GM21619 (cell line): ENCODE data around the gene CD300A.

Source experiments
- ATAC-seq: cut with Tn5 transposase; IDR thresholded peaks from one replicate; pipeline ENCODE4 v1.9.1; 2021; ENCODE audit not compliant: unreplicated experiment

Gene CD300A

GRCh38 chr17:74454197-74455024, 12.0 kb upstream of the CD300A start:
- peak; percentile 21 for ATAC-seq

DNA sequence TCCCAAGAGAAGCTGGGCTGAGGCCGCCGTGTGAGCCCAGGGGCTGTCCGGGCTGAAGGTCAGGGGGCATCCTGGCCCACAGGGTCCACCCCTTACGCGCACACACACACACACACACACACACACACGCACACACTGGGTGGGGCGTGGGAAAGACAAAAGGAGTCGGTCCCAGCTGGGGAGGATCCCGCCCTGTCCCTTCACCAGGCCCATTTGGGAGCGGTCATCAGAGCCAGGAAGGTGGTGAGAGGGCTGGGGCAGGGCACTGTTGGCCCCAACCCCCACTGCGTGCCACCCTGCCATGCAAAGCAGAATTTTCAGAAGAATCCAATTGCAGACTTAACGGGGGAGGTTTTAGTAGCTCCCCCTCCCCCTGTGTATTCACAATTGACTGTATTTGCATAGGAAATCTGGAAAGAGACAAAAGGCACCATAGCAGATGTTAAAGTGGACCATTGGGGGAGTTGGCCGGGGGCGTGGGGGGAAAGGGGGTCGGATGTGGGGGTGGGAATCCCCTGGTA, 11.3 kb upstream of the CD300A start:
- no peak for ATAC-seq

GRCh38 chr17:74455821-74456220, 10.6 kb upstream of the CD300A start:
- no peak for ATAC-seq

DNA sequence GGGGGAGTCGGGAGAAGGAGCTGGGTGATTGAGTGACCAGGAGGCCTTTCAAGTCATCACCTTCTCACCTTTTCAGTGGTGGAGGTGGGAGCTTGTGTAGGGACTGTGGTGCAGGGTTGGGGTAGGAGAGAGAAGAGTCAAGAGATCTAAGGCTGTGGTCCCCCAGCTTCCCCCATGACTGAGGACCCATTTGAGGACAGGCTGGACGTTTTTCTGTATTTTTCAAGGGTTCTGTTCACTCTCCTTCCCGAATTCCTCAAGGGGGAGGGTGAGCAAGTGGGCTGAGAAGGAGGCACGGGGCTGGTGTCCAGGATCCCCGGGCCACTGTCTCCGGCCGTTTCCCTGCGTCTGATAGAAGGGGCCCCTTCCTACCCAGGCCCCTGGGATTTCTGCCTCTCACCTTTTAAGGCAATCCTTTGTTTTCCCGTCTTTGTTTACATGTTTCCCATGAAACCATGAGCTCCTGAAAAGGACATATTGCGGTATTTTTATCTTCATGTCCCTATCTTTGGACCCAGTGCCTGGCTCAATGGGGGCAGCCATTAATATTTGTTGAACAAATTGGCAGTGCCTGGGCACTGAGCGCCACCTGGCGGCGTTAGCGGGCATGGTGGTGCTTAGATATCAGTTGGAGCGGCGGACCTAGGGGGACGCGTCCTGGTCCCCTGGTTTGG, 9.2 kb upstream of the CD300A start:
- ATAC-seq: no peak

DNA sequence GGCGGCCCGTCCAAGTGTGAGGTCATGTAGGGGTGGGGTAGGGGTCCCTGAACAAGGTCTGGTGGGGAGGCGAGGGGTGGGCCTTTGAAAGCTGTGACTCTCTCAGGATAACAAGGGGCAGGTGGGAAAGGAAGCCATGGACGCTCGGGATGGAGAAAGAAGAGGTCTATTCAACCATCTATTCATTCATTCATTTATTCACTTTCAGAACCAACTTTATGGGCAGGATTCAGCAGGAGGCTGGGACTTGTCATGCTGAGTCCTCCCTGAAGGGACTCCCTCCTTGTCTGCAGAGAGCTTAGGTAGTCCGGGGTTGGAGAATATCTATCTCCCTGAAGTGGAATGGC, 8.6 kb upstream of the CD300A start:
- ATAC-seq: no peak

GRCh38 chr17:74458835-74459234, 7.6 kb upstream of the CD300A start:
- ATAC-seq: no peak

- ATAC-seq: no peak
Measured at GRCh38 chr17:74459622-74460021, 6.8 kb upstream of the CD300A start.

GRCh38 chr17:74460241-74460640, 6.2 kb upstream of the CD300A start:
- no peak for ATAC-seq

DNA sequence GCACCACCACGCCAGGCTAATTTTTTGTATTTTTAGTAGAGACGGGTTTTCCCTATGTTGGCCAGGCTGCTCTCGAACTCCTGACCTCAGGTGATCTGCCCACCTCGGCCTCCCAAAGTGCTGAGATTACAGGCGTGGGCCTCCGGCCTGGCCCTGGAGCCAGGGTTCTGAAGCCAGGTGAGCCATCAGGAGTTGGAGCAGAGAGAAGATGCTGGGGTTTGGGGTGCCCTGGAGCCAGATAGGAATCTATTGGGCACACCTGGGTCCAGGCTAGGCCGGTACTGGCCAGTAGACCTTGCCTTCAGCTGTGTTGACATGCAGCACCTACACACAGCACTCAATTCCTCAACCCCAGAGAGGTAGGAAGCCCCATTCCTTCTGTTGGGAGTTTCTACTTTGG, 5.4 kb upstream of the CD300A start:
- no peak for ATAC-seq

- no peak for ATAC-seq
Measured at GRCh38 chr17:74461611-74462010, 4.8 kb upstream of the CD300A start.

- ATAC-seq: no peak
Measured at GRCh38 chr17:74464730-74465377, 1.6 kb upstream of the CD300A start.

DNA sequence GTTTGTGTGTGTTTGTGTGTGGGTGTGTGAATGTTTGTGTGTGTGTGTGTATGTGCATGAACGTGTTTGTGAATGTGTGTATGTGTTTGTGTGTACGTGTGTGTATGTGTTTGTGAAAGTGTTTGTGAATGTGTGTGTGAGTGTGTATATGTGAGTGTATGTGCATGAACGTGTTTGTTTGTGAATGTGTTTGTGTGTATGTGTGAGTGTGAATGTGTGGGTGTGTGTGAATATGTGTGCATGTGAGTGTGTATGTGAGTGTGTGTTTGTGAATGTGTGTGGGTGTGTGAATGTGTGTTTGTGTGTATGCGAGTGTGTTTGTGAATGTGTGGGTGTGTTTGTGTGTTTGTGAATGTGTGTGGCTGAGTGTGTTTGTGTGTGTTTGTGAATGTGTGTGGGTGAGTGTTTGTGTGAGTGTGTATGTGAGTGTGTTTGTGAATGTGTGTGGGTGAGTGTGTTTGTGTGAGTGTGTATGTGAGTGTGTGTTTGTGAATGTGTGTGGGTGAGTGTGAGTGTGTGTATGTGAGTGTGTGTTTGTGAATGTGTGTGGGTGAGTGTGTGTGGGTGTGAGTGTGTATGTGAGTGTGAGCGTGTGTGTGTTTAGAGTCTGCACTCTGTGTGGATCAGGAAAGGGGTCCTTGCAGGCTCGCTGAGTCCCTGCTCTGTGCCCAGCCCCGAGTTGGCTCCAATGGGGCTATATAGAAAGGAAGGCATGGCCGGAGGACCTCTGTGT, 890 bp upstream of the CD300A start:
- no peak for ATAC-seq

- ATAC-seq: no peak
Measured at GRCh38 chr17:74466828-74467184, 372 bp downstream of the CD300A start.

DNA sequence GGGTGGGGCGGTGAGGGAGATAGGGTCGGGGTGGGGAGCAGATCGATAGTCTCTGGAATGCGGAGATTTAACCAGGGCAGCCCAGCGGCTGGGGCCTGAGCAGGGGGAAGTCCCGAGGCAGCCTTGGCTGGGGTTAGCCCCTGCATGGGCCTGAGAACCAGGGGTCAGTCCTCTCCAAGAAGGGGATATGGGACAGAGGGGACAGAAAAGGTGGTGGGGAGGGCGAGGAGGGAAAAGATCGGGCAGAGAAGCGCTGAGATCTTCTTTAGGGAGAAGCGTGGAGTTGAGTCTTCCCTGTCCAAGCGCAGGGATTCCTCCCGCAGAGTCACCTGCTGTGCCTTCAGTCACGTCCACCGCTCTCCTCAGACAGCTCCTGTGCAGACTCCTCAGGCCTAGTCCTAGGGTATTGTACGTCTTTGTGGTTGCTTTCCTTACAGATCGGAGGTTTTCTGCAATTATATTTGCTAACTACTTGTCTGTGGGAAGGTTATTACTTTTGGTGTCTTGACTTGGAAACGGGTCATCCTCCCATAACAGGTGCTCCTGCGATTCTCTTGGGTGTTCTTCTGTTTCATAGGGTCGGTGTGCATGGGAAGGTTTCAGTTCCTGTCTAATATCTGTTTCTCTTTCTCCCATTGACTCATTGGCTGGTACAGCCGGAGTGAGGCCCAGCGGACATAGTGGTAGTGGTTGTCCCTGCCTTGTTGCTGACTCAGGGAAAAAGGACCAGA, 952 bp downstream of the CD300A start:
- ATAC-seq: peak; percentile 54

GRCh38 chr17:74471341-74471740, 4.9 kb downstream of the CD300A start:
- ATAC-seq: no peak

DNA sequence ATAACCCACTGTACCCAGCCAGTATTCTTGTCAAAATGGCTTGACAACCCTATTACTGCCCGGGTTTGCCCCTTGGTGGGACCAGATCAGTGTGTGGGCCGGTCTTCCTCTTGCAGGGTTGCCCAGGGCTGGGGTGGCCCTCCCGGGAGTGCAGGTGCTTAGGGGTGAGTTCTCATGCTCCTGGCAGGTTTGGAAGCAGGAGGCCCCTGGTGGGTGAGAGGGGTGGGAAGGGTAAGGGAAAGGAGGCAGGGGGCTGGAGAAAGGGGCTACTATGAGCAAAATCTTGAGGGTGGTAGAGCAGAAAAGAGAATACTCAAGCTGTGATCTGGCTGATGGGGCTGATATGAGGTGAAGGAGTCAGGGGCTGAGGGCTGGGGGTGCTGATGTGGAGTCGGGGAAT, 6.5 kb downstream of the CD300A start:
- no peak for ATAC-seq

DNA sequence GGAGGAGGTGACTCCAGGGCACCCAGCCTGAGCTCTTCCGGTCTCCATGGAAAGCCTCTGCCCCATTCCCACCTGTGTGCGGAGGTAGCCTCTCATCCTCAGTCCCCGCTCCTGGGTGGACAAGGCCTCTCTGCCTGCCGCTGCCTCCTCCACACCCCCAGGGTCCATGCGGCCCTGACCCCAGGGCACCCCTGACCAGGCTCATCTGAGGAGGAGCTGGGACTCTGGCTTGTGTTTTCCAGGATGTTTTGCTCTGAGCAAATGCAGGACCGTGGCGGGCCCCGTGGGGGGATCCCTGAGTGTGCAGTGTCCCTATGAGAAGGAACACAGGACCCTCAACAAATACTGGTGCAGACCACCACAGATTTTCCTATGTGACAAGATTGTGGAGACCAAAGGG, 6.9 kb downstream of the CD300A start:
- ATAC-seq: no peak

GRCh38 chr17:74474043-74474792, 7.8 kb downstream of the CD300A start:
- ATAC-seq: no peak

DNA sequence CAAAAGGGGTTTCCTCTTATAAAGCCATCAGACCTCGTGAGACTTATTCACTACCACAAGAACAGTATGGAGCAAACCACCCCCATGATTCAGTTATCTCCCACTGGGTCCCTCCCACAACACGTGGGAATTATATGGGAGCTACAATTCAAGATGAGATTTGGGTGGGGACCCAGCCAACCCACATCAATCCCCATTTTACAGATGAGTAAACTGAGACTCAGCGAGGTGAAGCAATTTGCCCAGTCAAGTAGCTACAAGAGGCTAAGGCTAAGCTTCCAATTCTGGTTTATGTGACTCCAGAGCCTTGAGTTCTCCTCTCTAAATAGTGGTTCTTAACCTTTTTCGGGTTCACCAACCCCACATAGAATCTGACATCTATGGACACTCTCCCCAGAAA, 8.8 kb downstream of the CD300A start:
- ATAC-seq: no peak

DNA sequence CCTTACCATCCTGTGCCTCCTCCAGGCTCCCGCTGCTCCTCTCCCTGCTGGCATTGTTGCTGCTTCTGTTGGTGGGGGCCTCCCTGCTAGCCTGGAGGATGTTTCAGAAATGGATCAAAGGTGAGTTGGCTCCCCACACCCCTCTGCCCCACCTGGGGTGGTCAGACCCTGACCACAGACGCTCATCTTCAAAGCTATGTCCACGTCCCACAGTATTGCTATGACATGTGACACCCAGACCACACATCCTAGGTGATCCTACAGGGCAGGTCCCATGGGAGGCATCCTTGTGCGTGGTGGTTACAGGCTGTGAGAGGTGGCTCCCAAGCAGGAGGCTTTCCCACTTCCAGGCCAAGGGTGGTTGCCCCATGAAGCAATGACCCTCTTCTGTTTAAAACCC, 11.0 kb downstream of the CD300A start:
- ATAC-seq: no peak
